ENCODE data around the gene ARL16. TPM values are rescaled to one million over a fixed set of nuclear protein-coding genes. Genes with fewer than 3 reads are reported as not detected.

ARL16 gene
- total RNA-seq, 6 experiments from 2014 or later, result 5.3 to 16.8 (median 11.1) TPM

GRCh38 chr17:81725439-81725838 is 41.8 kb upstream of the ARL16 start:
- peaks cover 0 to 44% (median 16%) of the 10 kb centered on the region in 4 donors for H3K4me1 ChIP-seq
- no peaks in the 10 kb centered on the region for H3K27me3 ChIP-seq
- no peak for ATAC-seq
- H3K36me3 ChIP-seq, result no peaks in the 10 kb centered on the region
- H3K9me3 ChIP-seq, result no peaks in the 10 kb centered on the region
- intact Hi-C loops (cut with DNase I), result no loop called here
- no peak for TF ChIP-seq POLR2A (IDR thresholded peaks at IDR 0.05)
- TF ChIP-seq CTCF (IDR thresholded peaks at IDR 0.05), result no peak
- DNase-seq, result no peak
- H3K4me3 ChIP-seq, result no peak overlapping the region
- WGBS (ENCODE audit: insufficient coverage, low coverage, low lambda C conversion rate, missing lambda C conversion rate), result 52% methylated on average over 3 of the region's 9 CpGs
- no peak overlapping the region for H3K27ac ChIP-seq

GRCh38 chr17:81723651-81724209 is 40.1 kb upstream of the ARL16 start:
- Histone ChIP-seq H3K4me3 (no peak overlapping the region), H3K36me3 (no peaks in the 10 kb centered on the region), H3K27me3 (no peaks in the 10 kb centered on the region), H3K27ac (peak overlapping the region in 1 of 3 donors; percentile 50), H3K9me3 (no peaks in the 10 kb centered on the region), H3K4me1 (peaks cover 0 to 37% (median 15%) of the 10 kb centered on the region in 4 donors)
- ATAC-seq (no peak), DNase-seq (no peak)
- TF ChIP-seq POLR2A (IDR thresholded peaks at IDR 0.05) (peak; percentile 11), CTCF (IDR thresholded peaks at IDR 0.05) (no peak)
- 30% methylated on average over 11 of the region's 12 CpGs for WGBS (ENCODE audit: insufficient coverage, low coverage, low lambda C conversion rate, missing lambda C conversion rate)
- intact Hi-C loops (cut with DNase I), result no loop called here

GRCh38 chr17:81722184-81723120 is 38.9 kb upstream of the ARL16 start:
- 25% methylated on average over 6 of the region's 10 CpGs for WGBS (ENCODE audit: insufficient coverage, low coverage, low lambda C conversion rate, missing lambda C conversion rate)
- Histone ChIP-seq H3K27me3 (no peaks in the 10 kb centered on the region), H3K4me3 (no peak overlapping the region), H3K4me1 (peaks cover 0 to 31% (median 12%) of the 10 kb centered on the region in 4 donors), H3K9me3 (no peaks in the 10 kb centered on the region), H3K27ac (peak overlapping the region in 2 of 3 donors; percentile 6 to 50), H3K36me3 (peaks cover 0 to 7% (median 2%) of the 10 kb centered on the region in 4 donors)
- peak; percentile 89 to 98 (median 97) for DNase-seq
- intact Hi-C loops (cut with DNase I), result no loop called here
- TF ChIP-seq POLR2A (IDR thresholded peaks at IDR 0.05) (no peak), CTCF (IDR thresholded peaks at IDR 0.05) (no peak)
- peak; percentile 85 to 91 (median 89) for ATAC-seq

- DNase-seq (peak in 1 of 3 donors; percentile 50), ATAC-seq (no peak)
- WGBS (ENCODE audit: insufficient coverage, low coverage, low lambda C conversion rate, missing lambda C conversion rate), result 82% methylated on average over 7 of the region's 33 CpGs
- Histone ChIP-seq H3K27ac (no peak overlapping the region), H3K36me3 (peaks cover 0 to 7% (median 2%) of the 10 kb centered on the region in 4 donors), H3K4me3 (no peak overlapping the region), H3K4me1 (peaks cover 0 to 27% (median 8%) of the 10 kb centered on the region in 4 donors), H3K27me3 (no peaks in the 10 kb centered on the region), H3K9me3 (no peaks in the 10 kb centered on the region)
- TF ChIP-seq POLR2A (IDR thresholded peaks at IDR 0.05) (no peak), CTCF (IDR thresholded peaks at IDR 0.05) (no peak)
- intact Hi-C loops (cut with DNase I), result no loop called here
Measured at GRCh38 chr17:81720267-81721071, 36.9 kb upstream of the ARL16 start.

Measured in right lobe of liver (tissue), 6 donors.